K562 (cell line): ENCODE data around the gene MRPL30. TPM values are rescaled to one million over a fixed set of nuclear protein-coding genes. Genes with fewer than 3 reads are reported as not detected.

Source experiments
- CBX5 ChIP-seq: IDR thresholded peaks from 2 replicates; pipeline ENCODE4 v1.6.1; 2014; ENCODE audit warnings: low read depth, borderline replicate concordance
- ELF1 ChIP-seq: fragments of 200-800 bp; sonication (Bioruptor generic); IDR thresholded peaks from 2 replicates; pipeline ENCODE4 v1.6.1; 2016; ENCODE audit warnings: missing genetic modification characterization, missing compliant biosample characterization
- GABPB1 ChIP-seq: sonication (generic); formaldehyde crosslinking; IDR thresholded peaks from 2 replicates; pipeline ENCODE4 v1.8.0; 2022; ENCODE audit warnings: mild to moderate bottlenecking, missing genetic modification reagents
- JUND ChIP-seq, 2 experiments: IDR thresholded peaks; 2 replicates in 1 of 2; 3 replicates in 1 of 2; pipeline ENCODE4 v1.6.1; 2011; ENCODE audit warnings: borderline replicate concordance in 2 of 2, low read depth in 2 of 2, low read length in 2 of 2, improper control_type of control experiment in 1 of 2, missing biosample characterization in 1 of 2, missing genetic modification characterization in 1 of 2, missing genetic modification reagents in 1 of 2
- MBD2 ChIP-seq: sonication (generic); IDR thresholded peaks from 2 replicates; pipeline ENCODE4 v1.6.1; 2016; ENCODE audit warnings: low read depth, borderline replicate concordance
- NR4A1 ChIP-seq, 2 experiments: fragments of 250-450 bp in 1 of 2; fragments of 450-650 bp in 1 of 2; sonication (Bioruptor Pico) in 1 of 2; IDR thresholded peaks; 2 replicates each; pipeline versions ENCODE4 v1.4.0 to v1.6.1; 2016 to 2020; ENCODE audit warnings: mild to moderate bottlenecking in 2 of 2, missing compliant biosample characterization in 1 of 2, missing genetic modification characterization in 1 of 2, moderate library complexity in 1 of 2
- PHB ChIP-seq: fragments of 250-450 bp; sonication (Bioruptor Pico); IDR thresholded peaks from 2 replicates; pipeline ENCODE4 v1.5.0; 2021
- SUPT5H ChIP-seq: fragments of 450-650 bp; IDR thresholded peaks from 2 replicates; pipeline ENCODE4 v1.6.1; 2016
- ZBTB49 ChIP-seq: sonication (generic); formaldehyde crosslinking; IDR thresholded peaks from 2 replicates; pipeline ENCODE4 v1.8.0; 2022; ENCODE audit warnings: missing genetic modification reagents, mild to moderate bottlenecking, borderline replicate concordance
- ZNF239 ChIP-seq: fragments of 250-450 bp; sonication (Bioruptor Pico); IDR thresholded peaks from 2 replicates; pipeline ENCODE4 v1.4.0; 2020; ENCODE audit warnings: mild to moderate bottlenecking
- ZNF696 ChIP-seq: fragments of 250-450 bp; sonication (Bioruptor Pico); conservative IDR thresholded peaks from 2 replicates; pipeline ENCODE4 v1.4.0; 2020; ENCODE audit warnings: mild to moderate bottlenecking, moderate library complexity
- ZNF717 ChIP-seq: fragments of 250-450 bp; sonication (Bioruptor Pico); IDR thresholded peaks from 2 replicates; pipeline ENCODE4 v1.5.0; 2021
- polyA plus RNA-seq, 8 experiments: library from polyadenylated mRNA; depleted of rRNA in 4 of 8; stranded (reverse) in 5 of 8; unstranded in 3 of 8; fragments of >200 nt; fragmentation: Nextera tagmentation in 2 of 8; fragmentation: Illumina TruSeq in 1 of 8; extraction: Ambion mirVana in 2 of 8; extraction: Trizol in 1 of 8; gene quantifications; 2 replicates each; pipeline versions ENCODE4 v1.2.1 to v1.2.3, GENCODE V29; 2011 to 2014; ENCODE audit warnings: inconsistent platforms in 1 of 8, missing spikeins in 1 of 8
- total RNA-seq, 7 experiments: library from RNA; depleted of rRNA in 6 of 7; stranded (reverse); fragments of >200 nt in 6 of 7; fragmentation: Illumina TruSeq in 2 of 7; extraction: Trizol in 2 of 7; gene quantifications; 2 replicates each; pipeline versions ENCODE4 v1.2.1 to v1.2.3, GENCODE V29; 2011 to 2021; ENCODE audit warnings: low replicate concordance in 1 of 7
- TF ChIP-seq, protein P1 (sequence below): fragments of 450-650 bp; IDR thresholded peaks from 2 replicates; pipeline ENCODE4 v1.6.1; 2016
- TF ChIP-seq, protein P2 (sequence below): sonication (generic); formaldehyde crosslinking; IDR thresholded peaks from 2 replicates; pipeline ENCODE4 v1.8.0; 2022; ENCODE audit warnings: mild to moderate bottlenecking, low read depth, missing genetic modification reagents

The MRPL30 gene
- total and polyA plus RNA-seq, 9 of the 15 experiments (the other 6 are each of a cell fraction or from before 2014, with no cell fraction given), result 63.3 to 130 (median 87.0) TPM

GRCh38 chr2:99180755-99181623, at the start of gene MRPL30, which contains the start of gene MITD1 (continued):
- TF ChIP-seq ZNF696 (CRISPR knock-in tag) (no peak), GABPB1 (peak; percentile 97), SUPT5H (peak; percentile 89), CBX5 (no peak; the same call in 1 of the 2 replicates), ELF1 (tag) (peak; percentile 97), MBD2 (peak; percentile 83), ZNF717 (CRISPR knock-in tag) (no peak), PHB (CRISPR knock-in tag) (no peak), ZNF239 (CRISPR knock-in tag) (no peak), NR4A1 (CRISPR knock-in tag; IDR thresholded peaks at IDR 0.05) (no peak), NR4A1 (tag; IDR thresholded peaks at IDR 0.05) (peak; percentile 82), JUND (IDR thresholded peaks at IDR 0.05; ENCODE audit: borderline replicate concordance, low read depth, low read length) (peak; percentile 80), JUND (tag; IDR thresholded peaks at IDR 0.05; ENCODE audit: borderline replicate concordance, low read depth, low read length) (peak; percentile 61; the same call in 1 of the 3 replicates), ZBTB49 (CRISPR knock-in tag) (no peak)
- TF ChIP-seq, protein P1, sequence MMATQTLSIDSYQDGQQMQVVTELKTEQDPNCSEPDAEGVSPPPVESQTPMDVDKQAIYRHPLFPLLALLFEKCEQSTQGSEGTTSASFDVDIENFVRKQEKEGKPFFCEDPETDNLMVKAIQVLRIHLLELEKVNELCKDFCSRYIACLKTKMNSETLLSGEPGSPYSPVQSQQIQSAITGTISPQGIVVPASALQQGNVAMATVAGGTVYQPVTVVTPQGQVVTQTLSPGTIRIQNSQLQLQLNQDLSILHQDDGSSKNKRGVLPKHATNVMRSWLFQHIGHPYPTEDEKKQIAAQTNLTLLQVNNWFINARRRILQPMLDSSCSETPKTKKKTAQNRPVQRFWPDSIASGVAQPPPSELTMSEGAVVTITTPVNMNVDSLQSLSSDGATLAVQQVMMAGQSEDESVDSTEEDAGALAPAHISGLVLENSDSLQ, result peak; percentile 44
- TF ChIP-seq, protein P2, sequence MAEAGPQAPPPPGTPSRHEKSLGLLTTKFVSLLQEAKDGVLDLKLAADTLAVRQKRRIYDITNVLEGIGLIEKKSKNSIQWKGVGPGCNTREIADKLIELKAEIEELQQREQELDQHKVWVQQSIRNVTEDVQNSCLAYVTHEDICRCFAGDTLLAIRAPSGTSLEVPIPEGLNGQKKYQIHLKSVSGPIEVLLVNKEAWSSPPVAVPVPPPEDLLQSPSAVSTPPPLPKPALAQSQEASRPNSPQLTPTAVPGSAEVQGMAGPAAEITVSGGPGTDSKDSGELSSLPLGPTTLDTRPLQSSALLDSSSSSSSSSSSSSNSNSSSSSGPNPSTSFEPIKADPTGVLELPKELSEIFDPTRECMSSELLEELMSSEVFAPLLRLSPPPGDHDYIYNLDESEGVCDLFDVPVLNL (CRISPR knock-in tag), result no peak
